ENCODE data around the gene CHRNA4. TPM values are rescaled to one million over a fixed set of nuclear protein-coding genes. Genes with fewer than 3 reads are reported as not detected.

Gene CHRNA4
- total and polyA plus RNA-seq, 5 experiments from 2014 or later = not detected

DNA sequence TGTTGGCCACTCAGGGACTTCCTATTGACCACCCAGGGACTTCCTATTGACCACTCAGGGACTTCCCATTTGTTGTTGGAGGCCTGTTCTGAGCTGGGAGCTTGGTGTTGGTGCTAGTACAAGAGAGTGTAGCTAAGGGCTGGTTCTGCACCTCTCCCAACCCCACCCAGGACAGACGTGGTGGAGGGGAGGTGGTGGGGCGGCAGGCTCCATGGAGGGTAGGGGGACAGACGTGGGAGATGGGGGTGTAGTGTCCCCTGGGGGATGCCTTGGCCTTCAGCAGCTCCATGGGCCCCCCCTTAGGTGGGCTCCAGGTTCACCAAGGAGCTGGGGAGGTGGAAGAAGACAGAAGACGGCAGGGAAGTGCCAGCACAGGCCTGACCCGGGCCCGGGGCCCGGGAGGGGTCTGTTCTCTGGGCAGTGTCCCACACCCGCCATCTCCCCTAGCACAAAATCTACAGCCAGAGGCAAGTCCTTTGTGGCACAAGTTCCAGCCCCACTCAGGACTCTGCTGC is 33.9 kb downstream of the CHRNA4 start:
- POLR2A ChIA-PET = no interaction called here
- ATAC-seq = peak in 1 of 2 donors; percentile 54
- DNase-seq = peak in 3 of 10 donors; percentile 3 to 55 (median 19)
- H3K36me3 Mint-ChIP-seq = peaks cover 0 to 7% (median 0%) of the 10 kb centered on the region in 3 donors
- peak overlapping the region in 1 of 10 donors; percentile 14 for H3K4me3 Mint-ChIP-seq
- H3K4me1 Mint-ChIP-seq = peaks cover 0 to 10% (median 5%) of the 10 kb centered on the region in 4 donors
- H3K27me3 Mint-ChIP-seq = peaks cover 3 to 14% (median 7%) of the 10 kb centered on the region in 5 donors
- peak overlapping the region; percentile 65 to 91 (median 77) for H3K27ac Mint-ChIP-seq
- H3K9me3 Mint-ChIP-seq = peaks cover 0 to 12% (median 8%) of the 10 kb centered on the region in 9 donors

DNA sequence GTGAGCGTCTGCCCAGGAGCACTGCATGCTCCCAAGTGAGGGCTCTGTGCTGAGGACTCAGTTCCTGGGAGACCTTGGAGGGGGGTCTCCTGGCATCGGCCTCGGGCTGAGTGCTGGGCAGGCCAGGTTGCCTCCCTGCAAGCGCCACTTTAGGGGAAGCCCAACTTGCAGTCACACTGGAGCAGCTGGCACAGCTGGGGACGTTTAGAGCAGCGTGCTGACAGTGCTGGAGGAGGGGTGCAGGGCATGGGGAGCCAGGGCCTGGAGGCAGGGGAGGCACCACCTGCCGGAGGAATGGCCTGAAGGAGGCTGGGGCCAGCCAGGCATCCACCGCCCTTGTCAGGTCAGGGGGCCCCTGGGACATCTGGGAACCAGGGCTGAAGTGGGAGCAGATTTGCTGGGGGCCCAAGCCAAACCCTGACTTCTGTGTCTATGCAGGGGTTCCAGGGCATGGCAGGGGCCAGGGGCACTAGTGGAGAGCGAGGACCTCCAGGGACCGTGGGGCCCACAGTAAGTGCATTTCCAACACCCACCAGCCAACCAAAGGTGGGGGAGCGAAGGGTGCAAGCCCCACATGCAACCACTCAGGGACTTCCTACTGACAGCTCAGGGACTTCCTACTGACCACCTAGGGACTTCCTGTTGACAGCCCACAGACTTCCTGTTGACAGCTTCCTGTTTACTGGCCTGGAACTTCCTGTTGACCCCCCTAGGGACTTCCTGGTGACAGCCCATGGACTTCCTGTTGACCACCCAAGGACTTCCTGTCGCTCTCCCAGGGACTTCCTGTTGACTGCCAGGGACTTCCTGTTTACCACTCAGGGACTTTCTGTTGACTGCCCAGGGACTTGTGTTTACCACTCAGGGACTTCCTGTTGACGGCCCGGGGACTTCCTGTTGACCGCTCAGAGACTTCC is 34.6 kb downstream of the CHRNA4 start:
- DNase-seq (peak in 2 of 10 donors; percentile 3 to 55), ATAC-seq (no peak)
- Mint-ChIP-seq H3K27me3 (peaks cover 0 to 9% (median 2%) of the 10 kb centered on the region in 5 donors), H3K4me3 (no peak overlapping the region), H3K27ac (peak overlapping the region; percentile 63 to 91 (median 76)), H3K9me3 (peaks cover 0 to 5% (median 3%) of the 10 kb centered on the region in 9 donors), H3K36me3 (peaks cover 0 to 2% (median 0%) of the 10 kb centered on the region in 3 donors), H3K4me1 (peaks cover 0 to 10% (median 5%) of the 10 kb centered on the region in 4 donors)
- POLR2A ChIA-PET = no interaction called here

DNA sequence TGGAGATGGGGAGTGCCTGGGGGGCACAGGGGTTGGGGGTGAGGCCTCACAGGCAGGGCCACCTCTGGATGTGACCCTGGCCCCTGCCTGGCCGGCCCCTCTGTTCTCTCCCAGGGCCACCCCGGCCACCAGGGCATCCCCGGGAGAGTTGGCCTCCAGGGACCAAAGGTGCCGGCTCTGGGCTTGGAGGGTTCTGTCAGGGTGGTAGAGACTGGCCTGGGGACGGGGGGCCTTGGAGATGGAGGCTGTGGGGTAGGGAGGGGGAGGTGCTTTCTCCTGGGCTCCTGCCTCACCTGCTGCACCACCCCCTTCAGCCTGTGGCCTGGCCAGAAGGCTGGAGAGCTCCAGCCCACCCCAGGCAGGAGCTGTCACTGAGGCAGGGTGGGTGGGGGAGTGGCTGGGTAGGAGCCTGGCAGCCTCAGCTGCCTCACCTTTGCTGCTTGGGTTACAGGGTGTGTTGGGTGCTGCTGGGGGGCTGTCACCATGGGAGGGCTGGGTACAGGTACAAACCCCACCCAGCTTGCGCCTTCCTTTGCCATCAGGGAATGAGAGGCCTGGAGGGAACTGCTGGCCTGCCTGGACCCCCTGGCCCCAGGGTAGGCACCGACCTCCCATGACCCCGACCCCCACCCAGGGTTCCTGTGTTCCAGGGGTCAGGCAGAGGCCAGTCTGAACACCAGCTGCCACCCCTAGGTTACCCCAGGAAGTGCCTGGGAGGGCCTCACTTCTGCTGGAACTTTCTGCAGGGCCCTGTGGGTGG is 35.4 kb downstream of the CHRNA4 start:
- Mint-ChIP-seq H3K36me3 (no peaks in the 10 kb centered on the region), H3K27ac (no peak overlapping the region), H3K4me1 (peaks cover 0 to 10% (median 5%) of the 10 kb centered on the region in 4 donors), H3K9me3 (peaks cover 0 to 3% (median 0%) of the 10 kb centered on the region in 9 donors), H3K27me3 (peaks cover 0 to 9% (median 0%) of the 10 kb centered on the region in 5 donors), H3K4me3 (no peak overlapping the region)
- POLR2A ChIA-PET = interaction anchor here (0.6 kb wide), 1 partner anchor 536 kb away, joined by 4 read pairs; no protein-coding TSS in a partner anchor
- no peak for ATAC-seq
- DNase-seq = peak in 2 of 10 donors; percentile 4 to 27

DNA sequence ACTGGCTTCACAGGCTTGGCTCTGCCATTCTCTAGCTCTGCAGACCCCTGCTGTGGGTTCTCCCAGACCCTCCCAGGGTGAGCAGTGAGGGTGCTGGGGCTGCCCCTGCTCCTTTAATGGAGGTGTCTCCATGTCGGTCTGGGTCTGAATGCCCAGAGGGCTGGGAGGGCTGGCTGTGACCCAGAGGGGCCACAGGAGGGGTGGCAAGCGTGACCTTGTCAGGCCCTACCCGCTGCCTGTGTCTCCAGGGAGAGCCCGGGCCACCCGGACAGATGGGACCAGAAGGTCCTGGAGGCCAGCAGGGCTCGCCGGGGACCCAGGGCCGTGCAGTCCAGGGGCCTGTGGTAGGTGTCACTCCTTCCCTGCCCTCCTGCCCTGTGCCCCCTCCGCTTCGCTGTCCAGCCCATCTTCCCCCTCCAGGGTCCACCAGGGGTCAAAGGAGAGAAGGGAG is 36.1 kb downstream of the CHRNA4 start:
- ATAC-seq (no peak), DNase-seq (peak in 2 of 10 donors; percentile 2 to 60)
- Mint-ChIP-seq H3K4me1 (peaks cover 0 to 10% (median 5%) of the 10 kb centered on the region in 4 donors), H3K9me3 (peaks cover 0 to 3% (median 0%) of the 10 kb centered on the region in 9 donors), H3K27ac (no peak overlapping the region), H3K36me3 (no peaks in the 10 kb centered on the region), H3K27me3 (peaks cover 0 to 14% (median 0%) of the 10 kb centered on the region in 5 donors), H3K4me3 (no peak overlapping the region)
- POLR2A ChIA-PET = no interaction called here

DNA sequence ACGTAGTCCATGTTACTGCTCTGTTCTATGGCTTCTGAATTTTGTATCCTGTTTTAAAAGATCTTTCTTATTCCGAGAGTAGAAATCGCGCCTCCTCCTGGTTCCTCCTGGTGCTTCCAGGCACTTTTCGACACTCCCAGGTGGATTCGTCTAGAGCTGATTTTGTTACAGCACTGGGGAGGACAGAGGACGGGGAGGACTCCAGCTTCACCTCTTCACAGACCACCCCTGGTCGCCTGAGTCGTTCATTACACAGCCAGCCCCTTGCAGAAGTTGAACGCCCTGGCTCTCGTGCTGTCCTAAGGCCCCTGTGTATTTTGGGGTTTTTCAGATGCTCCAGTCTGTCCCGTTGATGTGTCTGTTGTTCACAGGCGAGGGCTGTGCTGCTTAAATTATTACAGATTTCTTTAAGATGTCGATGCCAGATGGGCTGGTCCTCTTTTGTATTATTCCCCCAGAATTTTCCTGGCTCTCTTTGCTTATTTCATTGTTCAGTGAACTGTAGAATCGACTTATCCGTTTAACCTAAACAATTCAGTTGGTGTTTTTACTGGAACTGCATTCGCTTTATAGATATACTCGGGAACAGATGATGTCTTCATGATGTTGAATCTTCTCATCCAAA is 37.7 kb downstream of the CHRNA4 start:
- ATAC-seq (no peak), DNase-seq (peak in 1 of 10 donors; percentile 13)
- Mint-ChIP-seq H3K36me3 (no peaks in the 10 kb centered on the region), H3K27ac (peak overlapping the region in 1 of 10 donors; percentile 79), H3K4me3 (no peak overlapping the region), H3K27me3 (peaks cover 0 to 14% (median 0%) of the 10 kb centered on the region in 5 donors), H3K9me3 (no peaks in the 10 kb centered on the region), H3K4me1 (peaks cover 0 to 10% (median 5%) of the 10 kb centered on the region in 4 donors)
- POLR2A ChIA-PET = no interaction called here

DNA sequence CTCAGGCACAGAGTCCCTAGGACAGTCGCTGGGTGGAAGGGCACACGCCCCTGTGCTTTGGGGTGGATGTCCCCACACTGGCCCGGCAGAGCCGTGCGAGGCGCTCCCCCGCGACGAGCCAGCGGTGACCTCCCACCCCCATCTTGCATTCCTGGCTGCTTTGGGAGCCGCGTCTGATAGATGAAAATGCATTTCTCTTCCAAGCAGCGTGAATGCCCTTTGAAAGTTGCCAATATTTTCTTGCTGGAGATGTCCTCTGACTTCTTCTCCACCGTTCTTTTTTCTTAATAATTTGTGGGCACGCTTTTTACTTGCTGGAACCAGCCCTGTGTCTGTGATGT is 38.2 kb downstream of the CHRNA4 start:
- POLR2A ChIA-PET = no interaction called here
- H3K9me3 Mint-ChIP-seq = no peaks in the 10 kb centered on the region
- H3K4me1 Mint-ChIP-seq = peaks cover 0 to 10% (median 5%) of the 10 kb centered on the region in 4 donors
- H3K27ac Mint-ChIP-seq = no peak overlapping the region
- peaks cover 0 to 14% (median 0%) of the 10 kb centered on the region in 5 donors for H3K27me3 Mint-ChIP-seq
- ATAC-seq (no peak), DNase-seq (no peak)
- H3K36me3 Mint-ChIP-seq = no peaks in the 10 kb centered on the region
- H3K4me3 Mint-ChIP-seq = no peak overlapping the region

DNA sequence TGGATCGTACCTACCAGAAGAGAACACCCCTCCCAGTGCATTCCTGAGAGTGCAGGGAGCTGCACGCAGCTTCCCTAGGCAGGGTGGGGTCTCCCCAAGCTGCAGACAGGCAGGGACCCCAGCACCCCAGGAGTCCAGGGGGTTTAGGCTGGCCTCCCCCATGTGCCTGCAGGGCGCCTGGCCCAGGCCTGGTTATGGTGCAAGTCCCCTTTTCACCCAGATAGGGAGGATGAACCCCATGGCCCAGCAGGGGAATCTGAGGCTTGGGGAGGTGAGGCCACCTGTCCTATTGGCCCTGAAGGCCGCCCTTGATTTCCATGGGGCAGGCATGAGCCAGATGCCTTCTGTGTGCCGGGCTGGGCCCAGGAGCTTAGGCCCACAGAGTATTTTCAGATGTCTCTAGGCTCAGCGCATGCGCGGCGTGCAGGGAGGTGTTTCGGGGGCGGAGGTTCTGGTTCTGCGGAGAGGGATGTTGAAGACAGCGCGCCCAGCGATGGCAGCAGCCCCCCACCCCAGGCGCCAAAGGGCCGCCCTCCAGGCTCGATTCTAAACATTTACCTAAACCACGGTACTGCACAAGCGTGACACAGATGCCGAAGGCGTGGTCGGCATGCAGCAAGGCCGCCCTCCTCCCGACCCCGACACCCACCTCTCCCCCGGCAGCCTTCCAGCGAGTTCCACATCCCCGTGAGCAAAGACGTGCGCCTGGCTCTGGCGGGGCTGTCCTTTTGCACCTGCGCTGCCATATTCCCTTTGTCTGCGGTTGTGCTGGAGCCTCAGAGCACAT is 38.8 kb downstream of the CHRNA4 start:
- no peak overlapping the region for H3K4me3 Mint-ChIP-seq
- peak in 1 of 10 donors; percentile 50 for DNase-seq
- no peak overlapping the region for H3K27ac Mint-ChIP-seq
- peaks cover 0 to 10% (median 5%) of the 10 kb centered on the region in 4 donors for H3K4me1 Mint-ChIP-seq
- no peak for ATAC-seq
- H3K9me3 Mint-ChIP-seq = no peaks in the 10 kb centered on the region
- POLR2A ChIA-PET = no interaction called here
- H3K27me3 Mint-ChIP-seq = peaks cover 0 to 16% (median 0%) of the 10 kb centered on the region in 5 donors
- H3K36me3 Mint-ChIP-seq = no peaks in the 10 kb centered on the region

DNA sequence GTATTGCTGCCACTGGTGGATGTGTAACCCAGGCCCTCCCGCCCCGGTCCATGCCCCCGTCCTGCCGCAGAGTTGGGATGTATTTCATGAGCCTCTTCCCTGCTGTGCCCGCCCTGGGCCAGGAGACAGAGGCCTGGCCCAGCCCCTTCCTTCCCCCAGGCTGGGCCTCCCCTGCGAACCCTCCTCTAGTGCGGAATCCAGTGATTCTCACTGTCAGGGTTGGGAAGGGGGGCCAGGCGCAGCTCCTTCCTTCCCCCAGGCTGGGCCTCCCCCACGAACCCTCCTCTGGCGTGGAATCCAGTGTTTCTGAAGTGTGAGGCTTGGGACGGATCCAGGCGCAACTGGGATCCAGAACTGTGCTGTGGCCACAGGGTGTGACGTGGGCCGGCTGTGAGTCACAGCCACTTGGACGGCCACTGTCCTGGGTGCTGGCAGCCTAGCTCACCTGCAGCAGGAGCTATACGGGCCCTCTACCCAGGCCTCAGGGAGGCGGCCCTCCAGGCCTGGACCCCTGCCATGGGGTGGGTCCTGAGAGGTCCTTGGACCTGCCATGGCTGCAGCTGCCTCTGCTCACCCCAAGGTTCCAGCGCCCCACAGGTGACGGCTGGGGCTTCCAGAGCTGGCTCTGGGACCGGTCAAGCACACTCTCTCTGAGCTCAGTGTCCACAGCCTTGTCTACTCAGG is 39.9 kb downstream of the CHRNA4 start:
- no peaks in the 10 kb centered on the region for H3K9me3 Mint-ChIP-seq
- peak in 1 of 10 donors; percentile 26 for DNase-seq

DNA sequence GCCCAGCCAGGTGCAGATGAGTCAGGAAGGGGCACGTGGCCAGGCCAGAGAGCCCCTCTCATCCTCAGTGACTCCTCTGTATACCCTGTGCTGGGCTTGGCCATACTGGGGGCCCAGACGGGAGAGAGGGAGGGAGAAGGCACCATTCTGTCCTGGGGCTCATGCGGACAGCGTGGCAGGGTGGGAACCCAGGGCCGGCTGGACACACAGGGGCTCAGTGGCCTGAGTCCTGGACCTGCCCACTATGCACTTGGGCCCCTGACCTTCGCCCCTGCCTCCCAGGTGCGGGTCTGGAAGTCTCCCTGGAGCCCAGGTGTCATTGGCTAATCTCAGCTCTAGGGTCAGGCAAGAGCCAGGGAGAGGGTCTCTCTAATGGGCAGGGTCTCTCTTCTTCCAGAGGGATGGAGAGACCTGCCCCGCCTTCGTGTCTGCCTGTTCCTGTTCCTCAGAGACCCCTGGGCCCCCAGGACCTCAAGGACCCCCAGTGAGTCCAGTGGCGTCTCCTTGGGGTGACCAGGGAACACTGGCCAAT is 40.5 kb downstream of the CHRNA4 start:
- no peak for ATAC-seq
- H3K4me3 Mint-ChIP-seq = no peak overlapping the region
- H3K9me3 Mint-ChIP-seq = no peaks in the 10 kb centered on the region
- POLR2A ChIA-PET = no interaction called here
- H3K4me1 Mint-ChIP-seq = peaks cover 0 to 2% (median 0%) of the 10 kb centered on the region in 4 donors
- peaks cover 0 to 19% (median 2%) of the 10 kb centered on the region in 5 donors for H3K27me3 Mint-ChIP-seq
- no peaks in the 10 kb centered on the region for H3K36me3 Mint-ChIP-seq
- peak in 1 of 10 donors; percentile 46 for DNase-seq
- no peak overlapping the region for H3K27ac Mint-ChIP-seq

More for the DNA sequence above, 39.9 kb downstream of the CHRNA4 start:
- Mint-ChIP-seq H3K36me3 (no peaks in the 10 kb centered on the region), H3K4me1 (peaks cover 0 to 2% (median under 1%) of the 10 kb centered on the region in 4 donors), H3K27ac (no peak overlapping the region), H3K4me3 (no peak overlapping the region), H3K27me3 (peaks cover 0 to 16% (median 2%) of the 10 kb centered on the region in 5 donors)
- POLR2A ChIA-PET = no interaction called here
- ATAC-seq = no peak

DNA sequence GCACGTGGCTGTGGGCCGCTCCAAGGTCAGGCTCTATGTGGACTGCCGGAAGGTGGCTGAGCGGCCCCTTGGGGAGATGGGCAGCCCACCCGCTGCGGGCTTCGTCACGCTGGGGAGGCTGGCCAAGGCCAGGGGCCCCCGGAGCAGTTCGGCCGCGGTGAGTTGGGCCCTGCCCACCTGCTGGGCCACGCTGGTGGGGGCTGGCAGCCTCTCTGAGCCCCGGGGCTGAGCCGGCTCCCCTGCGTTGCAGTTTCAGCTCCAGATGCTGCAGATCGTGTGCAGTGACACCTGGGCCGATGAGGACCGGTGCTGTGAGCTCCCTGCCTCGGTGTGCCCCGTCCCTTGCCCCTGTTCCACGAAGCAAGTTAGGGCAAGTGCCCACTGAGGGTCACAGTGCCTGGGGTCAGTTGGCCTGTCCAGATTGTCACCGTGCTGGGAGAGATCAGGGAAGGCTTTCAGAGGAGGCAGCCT is 41.1 kb downstream of the CHRNA4 start:
- no peak overlapping the region for H3K4me3 Mint-ChIP-seq
- no peaks in the 10 kb centered on the region for H3K9me3 Mint-ChIP-seq

More for the DNA sequence above, 41.1 kb downstream of the CHRNA4 start:
- ATAC-seq (no peak), DNase-seq (peak in 1 of 10 donors; percentile 55)
- Mint-ChIP-seq H3K27ac (no peak overlapping the region), H3K27me3 (peaks cover 0 to 20% (median 2%) of the 10 kb centered on the region in 5 donors), H3K4me1 (peaks cover 0 to 2% (median 0%) of the 10 kb centered on the region in 4 donors), H3K36me3 (no peaks in the 10 kb centered on the region)
- POLR2A ChIA-PET = no interaction called here

Data from naive thymus-derived CD8-positive, alpha-beta T cell (primary cell).